ENCODE data around the gene CHST14.

Gene CHST14

GRCh38 chr15:40479024-40479423 is 8.2 kb downstream of the CHST14 start:
- POLR2A ChIA-PET = no interaction called here
- no peak for DNase-seq (ENCODE audit: extremely low spot score)
- TF ChIP-seq ARNT (IDR thresholded peaks at IDR 0.05) (no peak), FOXK2 (IDR thresholded peaks at IDR 0.05) (no peak), HDGF (IDR thresholded peaks at IDR 0.05; ENCODE audit: borderline replicate concordance) (no peak), FOXA1 (IDR thresholded peaks at IDR 0.05) (no peak), FOXM1 (IDR thresholded peaks at IDR 0.05; ENCODE audit: borderline replicate concordance) (no peak), LEF1 (IDR thresholded peaks at IDR 0.05; ENCODE audit: borderline replicate concordance) (no peak), L3MBTL2 (conservative IDR thresholded peaks at IDR 0.05) (no peak), BHLHE40 (IDR thresholded peaks at IDR 0.05; ENCODE audit: borderline replicate concordance) (no peak), ELF4 (IDR thresholded peaks at IDR 0.05) (no peak), ZNF384 (IDR thresholded peaks at IDR 0.05) (no peak), CTBP1 (IDR thresholded peaks at IDR 0.05; ENCODE audit: borderline replicate concordance) (no peak), SUZ12 (IDR thresholded peaks at IDR 0.05) (no peak), NFRKB (IDR thresholded peaks at IDR 0.05) (no peak), TARDBP (IDR thresholded peaks at IDR 0.05) (no peak)
- CTCF ChIA-PET = no interaction called here

- CTCF ChIA-PET = no interaction called here
- no peak for DNase-seq (ENCODE audit: extremely low spot score)
- POLR2A ChIA-PET = interaction anchor here (1.4 kb wide), 1 partner anchor 11 kb away, joined by 3 read pairs; no protein-coding TSS in a partner anchor
- TF ChIP-seq NFRKB (IDR thresholded peaks at IDR 0.05) (no peak), HDGF (IDR thresholded peaks at IDR 0.05; ENCODE audit: borderline replicate concordance) (no peak), BHLHE40 (IDR thresholded peaks at IDR 0.05; ENCODE audit: borderline replicate concordance) (no peak), PKNOX1 (IDR thresholded peaks at IDR 0.05) (no peak), ELF4 (IDR thresholded peaks at IDR 0.05) (no peak), FOXA1 (IDR thresholded peaks at IDR 0.05) (no peak), L3MBTL2 (conservative IDR thresholded peaks at IDR 0.05) (no peak), SUZ12 (IDR thresholded peaks at IDR 0.05) (no peak), FOXM1 (IDR thresholded peaks at IDR 0.05; ENCODE audit: borderline replicate concordance) (no peak), TARDBP (IDR thresholded peaks at IDR 0.05) (no peak), LEF1 (IDR thresholded peaks at IDR 0.05; ENCODE audit: borderline replicate concordance) (no peak), ARNT (IDR thresholded peaks at IDR 0.05) (no peak), FOXK2 (IDR thresholded peaks at IDR 0.05) (no peak)
Measured at GRCh38 chr15:40481341-40482074, 10.7 kb downstream of the CHST14 start.

GRCh38 chr15:40483919-40484318 is 13.1 kb downstream of the CHST14 start:
- ChIA-PET CTCF (no interaction called here), POLR2A (no interaction called here)
- TF ChIP-seq ARNT (IDR thresholded peaks at IDR 0.05) (no peak), ZNF384 (IDR thresholded peaks at IDR 0.05) (no peak), L3MBTL2 (conservative IDR thresholded peaks at IDR 0.05) (no peak), NFRKB (IDR thresholded peaks at IDR 0.05) (no peak), CTBP1 (IDR thresholded peaks at IDR 0.05; ENCODE audit: borderline replicate concordance) (no peak), TARDBP (IDR thresholded peaks at IDR 0.05) (no peak), BHLHE40 (IDR thresholded peaks at IDR 0.05; ENCODE audit: borderline replicate concordance) (no peak), PKNOX1 (IDR thresholded peaks at IDR 0.05) (no peak), FOXK2 (IDR thresholded peaks at IDR 0.05) (no peak), SP1 (IDR thresholded peaks at IDR 0.05) (no peak), FOXM1 (IDR thresholded peaks at IDR 0.05; ENCODE audit: borderline replicate concordance) (no peak), ELF4 (IDR thresholded peaks at IDR 0.05) (no peak), SUZ12 (IDR thresholded peaks at IDR 0.05) (no peak), HDGF (IDR thresholded peaks at IDR 0.05; ENCODE audit: borderline replicate concordance) (no peak), FOXA1 (IDR thresholded peaks at IDR 0.05) (no peak), LEF1 (IDR thresholded peaks at IDR 0.05; ENCODE audit: borderline replicate concordance) (no peak)
- DNase-seq (ENCODE audit: extremely low spot score) = no peak

- no peak for TF ChIP-seq L3MBTL2 (conservative IDR thresholded peaks at IDR 0.05)
- TF ChIP-seq ELF4 (IDR thresholded peaks at IDR 0.05) = no peak
- no peak for TF ChIP-seq LEF1 (IDR thresholded peaks at IDR 0.05; ENCODE audit: borderline replicate concordance)
- no peak for TF ChIP-seq SP1 (IDR thresholded peaks at IDR 0.05)
- no peak for TF ChIP-seq NFRKB (IDR thresholded peaks at IDR 0.05)
- TF ChIP-seq FOXA1 (IDR thresholded peaks at IDR 0.05) = no peak
- TF ChIP-seq BHLHE40 (IDR thresholded peaks at IDR 0.05; ENCODE audit: borderline replicate concordance) = no peak
- TF ChIP-seq TARDBP (IDR thresholded peaks at IDR 0.05) = no peak
- no peak for TF ChIP-seq HDGF (IDR thresholded peaks at IDR 0.05; ENCODE audit: borderline replicate concordance)
- ChIA-PET POLR2A (no interaction called here), CTCF (no interaction called here)
- no peak for DNase-seq (ENCODE audit: extremely low spot score)
Measured at GRCh38 chr15:40486066-40486770, 15.4 kb downstream of the CHST14 start.

- ChIA-PET POLR2A (no interaction called here), CTCF (interaction anchor here (0.7 kb wide), 1 partner anchor 12 kb away, joined by 3 read pairs; no protein-coding TSS in a partner anchor)
- DNase-seq (ENCODE audit: extremely low spot score) = no peak
- no peak for TF ChIP-seq NFRKB (IDR thresholded peaks at IDR 0.05)
- no peak for TF ChIP-seq ELF4 (IDR thresholded peaks at IDR 0.05)
- TF ChIP-seq SUZ12 (IDR thresholded peaks at IDR 0.05) = no peak
- no peak for TF ChIP-seq SP1 (IDR thresholded peaks at IDR 0.05)
- no peak for TF ChIP-seq BHLHE40 (IDR thresholded peaks at IDR 0.05; ENCODE audit: borderline replicate concordance)
- TF ChIP-seq FOXM1 (IDR thresholded peaks at IDR 0.05; ENCODE audit: borderline replicate concordance) = no peak
- TF ChIP-seq ZNF384 (IDR thresholded peaks at IDR 0.05) = no peak
Measured at GRCh38 chr15:40487816-40488682, 17.3 kb downstream of the CHST14 start.

Data from HEK293T (cell line).